Osteocyte (in vitro differentiated cells): ENCODE results near the gene GAREM2. TPM values are rescaled to one million over a fixed set of nuclear protein-coding genes. Genes with fewer than 3 reads are reported as not detected.

Experiments
- DNase-seq: peaks from one replicate; pipeline ENCODE4 v3.0.0; 2021; ENCODE audit warnings: mixed read lengths; ENCODE audit not compliant: unreplicated experiment; ENCODE audit errors: extremely low spot score
- H3K27ac Mint-ChIP-seq: one replicate; pipeline ENCODE4 v1.8.0; 2021; ENCODE audit warnings: mild to moderate bottlenecking, mixed read lengths; ENCODE audit not compliant: unreplicated experiment
- H3K27me3 Mint-ChIP-seq: one replicate; pipeline ENCODE4 v1.8.0; 2021; ENCODE audit warnings: mixed read lengths; ENCODE audit not compliant: unreplicated experiment
- H3K36me3 Mint-ChIP-seq: one replicate; pipeline ENCODE4 v1.8.0; 2021; ENCODE audit warnings: mixed read lengths; ENCODE audit not compliant: unreplicated experiment
- H3K4me1 Mint-ChIP-seq: one replicate; pipeline ENCODE4 v1.8.0; 2021; ENCODE audit warnings: mixed read lengths; ENCODE audit not compliant: unreplicated experiment
- H3K4me3 Mint-ChIP-seq: one replicate; pipeline ENCODE4 v1.8.0; 2021; ENCODE audit warnings: mild to moderate bottlenecking, moderate library complexity, mixed read lengths; ENCODE audit not compliant: unreplicated experiment
- H3K9me3 Mint-ChIP-seq: one replicate; pipeline ENCODE4 v1.8.0; 2021; ENCODE audit warnings: mixed read lengths; ENCODE audit not compliant: unreplicated experiment
- total RNA-seq: library from RNA; stranded (reverse); gene quantifications from 2 replicates; pipeline ENCODE4 v1.2.1, GENCODE V29; 2021
- TF ChIP-seq, protein P1 (sequence below): fragments of 200-600 bp; sonication (generic); IDR thresholded peaks from 2 replicates; pipeline ENCODE4 v1.5.0; 2021; ENCODE audit warnings: antibody characterized with exemption, mild to moderate bottlenecking, moderate library complexity

Gene GAREM2
- total RNA-seq, 1 donor from 2014 or later: 15.2 TPM

DNA sequence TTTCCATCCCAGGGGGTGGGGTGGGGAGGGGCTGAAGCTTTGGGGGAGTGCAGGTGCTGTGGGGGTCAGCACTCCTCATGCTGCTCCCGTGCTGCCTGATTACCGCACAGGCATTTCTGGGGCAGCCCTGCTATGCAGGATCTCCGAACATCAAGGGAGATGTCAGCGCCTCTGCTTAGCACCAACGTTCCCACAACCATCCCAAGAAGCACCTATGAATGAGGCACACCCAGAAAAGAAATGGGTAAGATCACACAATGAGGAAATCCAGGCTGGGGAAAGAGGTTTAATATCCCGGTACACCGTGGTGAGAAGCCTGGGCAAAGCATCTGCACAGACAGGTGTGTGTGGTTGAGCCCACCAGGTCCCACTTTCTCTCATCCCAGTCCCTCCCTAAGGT lies 17.5 kb downstream of the GAREM2 start:
- Mint-ChIP-seq H3K27me3 (no peaks in the 10 kb centered on the region), H3K27ac (no peak overlapping the region), H3K4me3 (no peak overlapping the region), H3K36me3 (peaks cover 16% of the 10 kb centered on the region), H3K4me1 (peaks cover 14% of the 10 kb centered on the region), H3K9me3 (no peaks in the 10 kb centered on the region)
- DNase-seq: peak; percentile 59
- TF ChIP-seq, protein P1, sequence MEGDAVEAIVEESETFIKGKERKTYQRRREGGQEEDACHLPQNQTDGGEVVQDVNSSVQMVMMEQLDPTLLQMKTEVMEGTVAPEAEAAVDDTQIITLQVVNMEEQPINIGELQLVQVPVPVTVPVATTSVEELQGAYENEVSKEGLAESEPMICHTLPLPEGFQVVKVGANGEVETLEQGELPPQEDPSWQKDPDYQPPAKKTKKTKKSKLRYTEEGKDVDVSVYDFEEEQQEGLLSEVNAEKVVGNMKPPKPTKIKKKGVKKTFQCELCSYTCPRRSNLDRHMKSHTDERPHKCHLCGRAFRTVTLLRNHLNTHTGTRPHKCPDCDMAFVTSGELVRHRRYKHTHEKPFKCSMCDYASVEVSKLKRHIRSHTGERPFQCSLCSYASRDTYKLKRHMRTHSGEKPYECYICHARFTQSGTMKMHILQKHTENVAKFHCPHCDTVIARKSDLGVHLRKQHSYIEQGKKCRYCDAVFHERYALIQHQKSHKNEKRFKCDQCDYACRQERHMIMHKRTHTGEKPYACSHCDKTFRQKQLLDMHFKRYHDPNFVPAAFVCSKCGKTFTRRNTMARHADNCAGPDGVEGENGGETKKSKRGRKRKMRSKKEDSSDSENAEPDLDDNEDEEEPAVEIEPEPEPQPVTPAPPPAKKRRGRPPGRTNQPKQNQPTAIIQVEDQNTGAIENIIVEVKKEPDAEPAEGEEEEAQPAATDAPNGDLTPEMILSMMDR: no peak

DNA sequence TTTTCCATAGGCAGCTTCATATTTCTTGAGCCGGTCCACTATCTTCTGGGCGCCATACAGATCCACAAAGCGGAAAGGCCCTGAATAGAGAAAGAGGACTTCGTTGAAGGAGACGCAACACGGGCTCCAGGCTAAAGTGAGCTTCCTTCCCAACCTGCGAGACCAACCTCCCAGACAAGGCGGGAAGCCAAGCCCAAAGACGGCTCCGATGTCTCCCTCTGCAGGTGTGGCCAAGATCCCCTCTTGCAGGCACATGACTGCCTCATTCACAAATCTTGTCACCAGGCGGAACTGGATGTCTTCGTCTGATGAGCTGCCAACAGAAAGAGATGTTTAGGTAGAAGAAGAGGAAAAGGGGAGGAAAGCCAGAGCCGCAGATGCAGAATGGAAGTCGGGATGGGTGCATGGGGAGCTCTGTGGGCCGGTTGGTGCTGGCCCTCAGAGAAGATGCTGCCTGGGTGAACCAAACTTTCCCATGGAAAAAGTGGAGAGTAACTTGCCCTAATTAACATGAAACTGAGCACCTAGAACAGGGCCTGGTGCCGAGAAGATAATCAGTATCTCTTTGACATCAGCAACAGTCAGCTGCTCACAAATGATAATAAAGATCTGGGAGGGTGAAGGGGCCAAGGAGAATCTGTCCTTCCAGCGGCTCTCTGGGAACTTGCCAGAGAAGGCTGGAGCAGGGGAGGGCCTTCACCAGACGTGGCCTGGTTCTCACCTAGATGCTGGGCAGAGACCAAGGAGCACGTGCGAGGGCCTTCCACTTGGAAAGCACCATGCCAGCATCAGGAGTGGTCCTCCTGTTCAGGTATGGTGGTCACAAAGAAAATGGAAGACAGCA lies 18.6 kb downstream of the GAREM2 start:
- Mint-ChIP-seq H3K9me3 (no peaks in the 10 kb centered on the region), H3K36me3 (peaks cover 24% of the 10 kb centered on the region), H3K27ac (no peak overlapping the region), H3K4me3 (no peak overlapping the region), H3K27me3 (no peaks in the 10 kb centered on the region), H3K4me1 (peaks cover 3% of the 10 kb centered on the region)
- TF ChIP-seq, protein P1: no peak
- DNase-seq: peak; percentile 81

DNA sequence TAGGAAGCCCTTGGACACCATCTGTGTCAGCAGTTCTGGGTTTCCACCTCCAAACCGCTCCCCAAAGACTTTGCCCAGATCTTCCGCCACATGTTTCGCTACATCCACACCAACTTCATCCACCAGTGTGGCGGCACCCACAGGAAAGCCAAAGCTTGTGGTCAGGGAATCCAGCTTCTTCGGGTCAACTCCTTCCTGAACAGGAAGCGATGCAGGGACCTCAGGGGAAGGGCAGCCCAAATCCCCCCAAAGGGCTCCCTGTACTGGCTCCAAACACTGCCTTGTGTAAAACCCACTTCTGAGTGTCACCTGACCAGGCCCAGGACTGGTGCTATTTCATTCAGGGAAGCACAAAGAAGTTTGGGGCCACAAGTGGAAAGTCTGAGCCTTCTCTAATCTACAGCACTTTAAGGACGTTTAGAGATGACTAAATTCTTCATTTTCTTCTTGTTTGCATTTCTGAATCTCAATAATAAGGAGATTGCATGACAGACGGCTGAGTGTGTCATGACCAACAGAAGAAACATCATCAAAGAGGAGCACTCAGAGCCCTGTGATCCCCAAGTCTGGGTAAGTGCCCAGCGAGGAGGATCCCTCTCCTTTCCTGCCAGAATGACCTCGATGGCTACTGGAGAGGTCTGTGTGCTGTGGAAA lies 20.8 kb downstream of the GAREM2 start:
- no peak overlapping the region for H3K4me3 Mint-ChIP-seq
- H3K27me3 Mint-ChIP-seq: no peaks in the 10 kb centered on the region
- no peaks in the 10 kb centered on the region for H3K4me1 Mint-ChIP-seq
- no peaks in the 10 kb centered on the region for H3K9me3 Mint-ChIP-seq
- H3K27ac Mint-ChIP-seq: no peak overlapping the region
- TF ChIP-seq, protein P1: no peak
- peak; percentile 54 for DNase-seq
- H3K36me3 Mint-ChIP-seq: peaks cover 40% of the 10 kb centered on the region

DNA sequence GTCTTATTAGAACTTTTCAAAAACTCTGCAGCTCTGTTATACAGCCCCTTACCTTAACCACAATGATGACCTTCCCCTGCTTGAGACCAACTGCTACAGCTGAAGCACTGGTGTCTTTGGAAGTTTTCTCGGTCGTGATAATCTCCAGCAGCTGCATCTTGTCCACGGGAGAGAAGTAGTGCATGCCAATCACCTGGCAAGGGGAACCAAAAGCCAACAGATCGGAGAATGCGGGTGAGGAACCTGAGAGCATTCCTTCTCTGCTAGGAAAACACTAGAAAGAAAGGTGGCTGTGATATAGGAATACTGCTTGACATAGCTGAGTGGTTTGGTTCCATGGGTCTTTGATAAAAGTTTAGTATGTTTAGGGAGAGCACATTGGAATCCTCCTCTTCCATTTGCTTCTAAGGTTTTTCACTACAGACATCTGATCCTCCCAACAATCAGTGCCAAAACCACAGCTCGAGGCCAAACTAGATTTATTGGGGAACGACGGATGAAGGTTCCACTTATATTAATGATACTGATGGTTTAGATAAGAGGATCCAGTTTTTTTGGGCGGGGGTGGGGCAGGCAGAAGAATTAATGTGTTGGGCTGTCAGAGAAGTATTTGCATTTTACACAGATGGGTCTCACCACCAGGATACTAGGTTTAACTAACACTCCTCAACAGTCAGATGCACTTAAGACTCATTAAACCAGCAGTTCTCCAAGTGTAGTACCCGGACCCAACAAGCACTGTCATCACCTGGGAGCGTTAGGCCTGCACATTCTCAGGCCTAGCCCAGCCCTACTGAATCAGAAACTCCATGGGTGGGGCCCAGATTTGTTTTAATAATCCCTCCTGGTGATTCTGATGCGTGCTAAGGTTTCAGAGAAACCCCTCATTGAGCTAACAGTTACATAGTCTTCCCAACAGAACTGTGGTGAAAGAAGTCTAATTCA lies 22.4 kb downstream of the GAREM2 start:
- H3K27me3 Mint-ChIP-seq: no peaks in the 10 kb centered on the region
- TF ChIP-seq, protein P1: no peak
- H3K4me3 Mint-ChIP-seq: no peak overlapping the region
- no peak overlapping the region for H3K27ac Mint-ChIP-seq
- no peaks in the 10 kb centered on the region for H3K9me3 Mint-ChIP-seq
- DNase-seq: peak; percentile 38
- H3K36me3 Mint-ChIP-seq: peaks cover 44% of the 10 kb centered on the region
- no peaks in the 10 kb centered on the region for H3K4me1 Mint-ChIP-seq
